ENCODE results near the gene GLB1L3. TPM values are rescaled to one million over a fixed set of nuclear protein-coding genes. Genes with fewer than 3 reads are reported as not detected.
A peak's percentile ranks its signal among the peaks of the same experiment; 100 is the strongest.

The GLB1L3 gene
- total and polyA plus RNA-seq, 2 donors (not counting 3 experiments of a cell fraction or from before 2014, with no cell fraction given): not detected

DNA sequence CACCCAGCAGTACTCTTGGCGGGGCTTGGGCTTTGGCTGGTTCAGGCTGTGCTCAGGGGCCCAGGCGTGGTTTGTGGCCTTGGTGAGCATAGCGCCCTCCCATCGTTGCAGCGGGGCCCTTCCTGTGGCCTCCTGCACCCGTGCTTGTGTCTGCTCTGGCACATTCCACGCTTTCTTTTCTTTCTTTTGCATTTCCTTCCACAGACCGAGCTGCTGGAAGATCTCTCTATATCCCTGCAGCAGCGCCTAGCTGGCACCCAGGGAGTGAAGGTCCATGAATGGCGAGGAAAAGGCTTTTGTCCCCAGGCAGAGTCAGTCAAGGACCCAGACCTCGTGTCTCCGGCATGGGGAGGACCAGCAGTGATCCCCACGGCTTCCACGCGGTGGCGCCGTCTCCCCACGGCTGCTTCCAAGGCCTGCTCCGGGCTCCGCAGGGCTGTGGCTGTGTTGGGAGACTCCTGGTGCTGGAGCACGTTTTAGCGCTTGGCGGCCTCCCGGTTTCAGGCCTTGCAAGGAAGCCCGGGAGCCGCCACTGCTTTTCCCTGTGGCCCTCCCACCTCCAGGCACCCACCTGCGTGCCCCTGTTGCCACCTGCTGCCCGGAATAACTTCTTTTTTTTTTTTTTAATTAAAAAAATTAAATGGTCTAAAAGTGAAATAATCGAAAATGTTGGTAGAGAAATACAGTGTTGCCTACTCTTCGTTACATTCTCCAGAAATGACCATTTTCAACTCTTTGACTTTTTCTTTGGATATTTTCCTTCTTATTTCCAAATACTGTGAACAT lies 84.1 kb downstream of the GLB1L3 start:
- Histone ChIP-seq H3K79me2 (ENCODE audit: control insufficient read depth, insufficient read depth, low read length) (no peaks in the 10 kb centered on the region), H3K27ac (ENCODE audit: insufficient read depth, low read depth, low read length) (no peak overlapping the region), H2AFZ (ENCODE audit: low read depth, low read length) (no peak overlapping the region), H4K20me1 (replicated peaks; ENCODE audit: control insufficient read depth, extremely low read depth, insufficient read depth, low read length) (no peaks in the 10 kb centered on the region), H3K9me3 (replicated peaks; ENCODE audit: control insufficient read depth, insufficient read depth, low read length) (no peaks in the 10 kb centered on the region), H3K27me3 (ENCODE audit: control insufficient read depth in 2 of 2, insufficient read depth in 2 of 2, low read length in 2 of 2) (no peaks in the 10 kb centered on the region), H3K4me3 (replicated peaks in 1 of 3; ENCODE audit: insufficient read depth in 1 of 3, low read depth in 1 of 3, low read length in 3 of 3) (no peak overlapping the region), H3K4me1 (ENCODE audit: control insufficient read depth, extremely low read depth, insufficient read depth, low read length) (no peaks in the 10 kb centered on the region), H3K4me2 (ENCODE audit: insufficient read depth, low read length) (no peak overlapping the region), H3K36me3 (ENCODE audit: control insufficient read depth in 2 of 2, extremely low read depth in 1 of 2, insufficient read depth in 2 of 2, low read length in 2 of 2) (no peaks in the 10 kb centered on the region), H3K9me1 (replicated peaks; ENCODE audit: control insufficient read depth, extremely low read depth, insufficient read depth, low read length) (no peaks in the 10 kb centered on the region), H3K9ac (replicated peaks; ENCODE audit: extremely low read depth, insufficient read depth, low read length) (no peak overlapping the region)
- ChIA-PET POLR2A (no interaction called here), CTCF (no interaction called here)
- dilution Hi-C loops (cut with MboI; ENCODE audit: extremely low pct_ligation_motif_present, low sequenced_read_pairs) (no loop called here), intact Hi-C loops (cut with micrococcal nuclease) (loop anchor here (1.0 kb wide), 2 partner anchors 232 to 508 kb away; no protein-coding TSS in a partner anchor)
- no TSS peak for BruUV-seq (replicated peaks)
- TF ChIP-seq POLR2AphosphoS5 (IDR thresholded peaks at IDR 0.05; ENCODE audit: insufficient read depth, low read depth, low read length): no peak
- TF ChIP-seq, protein P1, sequence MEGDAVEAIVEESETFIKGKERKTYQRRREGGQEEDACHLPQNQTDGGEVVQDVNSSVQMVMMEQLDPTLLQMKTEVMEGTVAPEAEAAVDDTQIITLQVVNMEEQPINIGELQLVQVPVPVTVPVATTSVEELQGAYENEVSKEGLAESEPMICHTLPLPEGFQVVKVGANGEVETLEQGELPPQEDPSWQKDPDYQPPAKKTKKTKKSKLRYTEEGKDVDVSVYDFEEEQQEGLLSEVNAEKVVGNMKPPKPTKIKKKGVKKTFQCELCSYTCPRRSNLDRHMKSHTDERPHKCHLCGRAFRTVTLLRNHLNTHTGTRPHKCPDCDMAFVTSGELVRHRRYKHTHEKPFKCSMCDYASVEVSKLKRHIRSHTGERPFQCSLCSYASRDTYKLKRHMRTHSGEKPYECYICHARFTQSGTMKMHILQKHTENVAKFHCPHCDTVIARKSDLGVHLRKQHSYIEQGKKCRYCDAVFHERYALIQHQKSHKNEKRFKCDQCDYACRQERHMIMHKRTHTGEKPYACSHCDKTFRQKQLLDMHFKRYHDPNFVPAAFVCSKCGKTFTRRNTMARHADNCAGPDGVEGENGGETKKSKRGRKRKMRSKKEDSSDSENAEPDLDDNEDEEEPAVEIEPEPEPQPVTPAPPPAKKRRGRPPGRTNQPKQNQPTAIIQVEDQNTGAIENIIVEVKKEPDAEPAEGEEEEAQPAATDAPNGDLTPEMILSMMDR (IDR thresholded peaks at IDR 0.05; ENCODE audit: extremely low read depth in 1 of 2, insufficient read depth in 1 of 2, low read depth in 1 of 2, low read length in 2 of 2): peak; percentile 86 to 97
- FAIRE-seq (peak; percentile 76), DNase-seq (ENCODE audit: low read depth, low spot score) (peak; percentile 66)

- no TSS peak for BruUV-seq (replicated peaks)
- Histone ChIP-seq H3K27me3 (ENCODE audit: control insufficient read depth in 2 of 2, insufficient read depth in 2 of 2, low read length in 2 of 2) (no peaks in the 10 kb centered on the region), H4K20me1 (replicated peaks; ENCODE audit: control insufficient read depth, extremely low read depth, insufficient read depth, low read length) (no peaks in the 10 kb centered on the region), H3K36me3 (ENCODE audit: control insufficient read depth in 2 of 2, extremely low read depth in 1 of 2, insufficient read depth in 2 of 2, low read length in 2 of 2) (no peaks in the 10 kb centered on the region), H3K9me1 (replicated peaks; ENCODE audit: control insufficient read depth, extremely low read depth, insufficient read depth, low read length) (no peaks in the 10 kb centered on the region), H3K9ac (replicated peaks; ENCODE audit: extremely low read depth, insufficient read depth, low read length) (no peak overlapping the region), H3K4me1 (ENCODE audit: control insufficient read depth, extremely low read depth, insufficient read depth, low read length) (no peaks in the 10 kb centered on the region), H3K79me2 (ENCODE audit: control insufficient read depth, insufficient read depth, low read length) (no peaks in the 10 kb centered on the region), H3K4me3 (replicated peaks in 1 of 3; ENCODE audit: insufficient read depth in 1 of 3, low read depth in 1 of 3, low read length in 3 of 3) (no peak overlapping the region), H3K27ac (ENCODE audit: insufficient read depth, low read depth, low read length) (no peak overlapping the region), H3K9me3 (replicated peaks; ENCODE audit: control insufficient read depth, insufficient read depth, low read length) (no peaks in the 10 kb centered on the region), H2AFZ (ENCODE audit: low read depth, low read length) (no peak overlapping the region), H3K4me2 (ENCODE audit: insufficient read depth, low read length) (no peak overlapping the region)
- ChIA-PET CTCF (no interaction called here), POLR2A (no interaction called here)
- DNase-seq (ENCODE audit: low read depth, low spot score): no peak
- dilution Hi-C loops (cut with MboI; ENCODE audit: extremely low pct_ligation_motif_present, low sequenced_read_pairs) (no loop called here), intact Hi-C loops (cut with micrococcal nuclease) (no loop called here)
- no peak for FAIRE-seq
- TF ChIP-seq JUN (IDR thresholded peaks at IDR 0.05; ENCODE audit: borderline replicate concordance, insufficient read depth, insufficient read length, low read depth) (no peak), MAX (IDR thresholded peaks at IDR 0.05; ENCODE audit: insufficient read depth, insufficient read length) (no peak), POLR2AphosphoS5 (IDR thresholded peaks at IDR 0.05; ENCODE audit: insufficient read depth, low read depth, low read length) (no peak), EZH2 (IDR thresholded peaks at IDR 0.05; ENCODE audit: borderline replicate concordance, low read depth, low read length, severe bottlenecking) (no peak)
These were observed 85.5 kb downstream of the GLB1L3 start for GRCh38 chr11:134361661-134362060.
